DOHH2 (cell line): ENCODE data around the gene RASAL2.

Experiments used
- H3F3A ChIP-seq: fragments of 200-600 bp; sonication (generic), shearing (Covaris generic); 2 replicates; pipeline ENCODE4 v1.6.0; 2016; ENCODE audit warnings: antibody characterized with exemption, mild to moderate bottlenecking; ENCODE audit not compliant: control insufficient read depth, insufficient read depth
- H3K27ac ChIP-seq: fragments of 200-600 bp; sonication (generic); 2 replicates; pipeline ENCODE4 v1.5.1; 2014; ENCODE audit warnings: low read depth, mild to moderate bottlenecking, low read length, moderate library complexity
- H3K27me3 ChIP-seq: fragments of 200-600 bp; sonication (generic); 2 replicates; pipeline ENCODE4 v1.6.1; 2014; ENCODE audit warnings: mild to moderate bottlenecking, low read length, mixed read lengths; ENCODE audit not compliant: control insufficient read depth
- H3K36me3 ChIP-seq: fragments of 200-600 bp; sonication (generic); 2 replicates; pipeline ENCODE4 v1.6.1; 2014; ENCODE audit warnings: mild to moderate bottlenecking, low read length, moderate library complexity, mixed read lengths; ENCODE audit not compliant: control insufficient read depth
- H3K4me1 ChIP-seq: fragments of 200-600 bp; sonication (generic); 2 replicates; pipeline ENCODE4 v1.6.1; 2014; ENCODE audit warnings: mild to moderate bottlenecking, low read length, mixed read lengths; ENCODE audit not compliant: control insufficient read depth
- H3K4me2 ChIP-seq: fragments of 200-600 bp; sonication (generic); 2 replicates; pipeline ENCODE4 v1.6.0; 2014; ENCODE audit warnings: mild to moderate bottlenecking, low read length, moderate library complexity
- H3K4me3 ChIP-seq: fragments of 200-600 bp; sonication (generic); 2 replicates; pipeline ENCODE4 v1.5.1; 2014; ENCODE audit warnings: mild to moderate bottlenecking, low read length, mixed read lengths
- H3K79me2 ChIP-seq: fragments of 200-600 bp; sonication (generic); 2 replicates; pipeline ENCODE4 v1.6.1; 2014; ENCODE audit warnings: mild to moderate bottlenecking, low read length, mixed read lengths; ENCODE audit not compliant: control insufficient read depth
- H3K9me2 ChIP-seq: fragments of 200-600 bp; sonication (generic); replicated peaks from 2 replicates; pipeline ENCODE4 v1.6.1; 2014; ENCODE audit warnings: mild to moderate bottlenecking, low read length, mixed read lengths; ENCODE audit not compliant: control insufficient read depth
- H3K9me3 ChIP-seq: fragments of 200-600 bp; sonication (generic); 2 replicates; pipeline ENCODE4 v1.6.1; 2014; ENCODE audit warnings: antibody characterized with exemption, low read length, mixed read lengths; ENCODE audit not compliant: control insufficient read depth, insufficient read depth
- H4K20me1 ChIP-seq: fragments of 200-600 bp; sonication (generic); 2 replicates; pipeline ENCODE4 v1.6.0; 2014; ENCODE audit warnings: low read depth, mild to moderate bottlenecking, antibody characterized with exemption, low read length, moderate library complexity; ENCODE audit not compliant: control insufficient read depth, insufficient read depth
- EZH2phosphoT487 ChIP-seq: fragments of 200-600 bp; sonication (generic); IDR thresholded peaks from 2 replicates; pipeline ENCODE4 v1.6.1; 2017; ENCODE audit warnings: borderline replicate concordance, mild to moderate bottlenecking, antibody characterized with exemption, low read length, moderate library complexity, mixed read lengths
- TF ChIP-seq, protein P1 (sequence below): fragments of 200-600 bp; sonication (generic); IDR thresholded peaks from one replicate; pipeline ENCODE4 v1.5.1; 2014; ENCODE audit warnings: antibody characterized with exemption, mild to moderate bottlenecking, low read depth, low read length; ENCODE audit not compliant: poor library complexity, severe bottlenecking

Gene RASAL2

DNA sequence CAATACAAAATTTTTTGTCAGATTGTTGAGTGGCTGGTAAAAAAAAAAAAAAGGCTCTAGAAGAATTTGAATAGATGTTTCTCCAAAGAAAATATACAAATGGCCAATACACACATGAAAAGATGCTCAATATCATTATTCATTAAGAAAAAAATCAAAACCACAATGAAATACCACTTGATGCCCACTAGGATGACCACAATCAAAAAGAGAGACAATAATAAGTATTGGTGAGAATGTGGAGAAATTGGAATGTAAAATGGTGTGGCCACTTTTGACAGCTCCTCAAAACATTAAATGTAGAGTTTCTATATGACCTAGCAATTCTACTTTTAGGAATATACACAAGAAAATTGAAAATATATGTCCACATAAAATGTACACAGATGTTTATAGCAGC lies 302.9 kb downstream of the RASAL2 start:
- Histone ChIP-seq H3K79me2 (no peaks in the 10 kb centered on the region), H3K27me3 (0 out of 2 replicates have a peak, but pooled peaks cover 3% of the 10 kb centered on the region), H3F3A (no peaks in the 10 kb centered on the region), H3K4me2 (no peak overlapping the region), H3K36me3 (no peaks in the 10 kb centered on the region), H4K20me1 (no peaks in the 10 kb centered on the region), H3K9me3 (no peaks in the 10 kb centered on the region), H3K4me3 (no peak overlapping the region), H3K4me1 (no peaks in the 10 kb centered on the region), H3K27ac (no peak overlapping the region), H3K9me2 (no peaks in the 10 kb centered on the region)
- TF ChIP-seq EZH2phosphoT487, result no peak

DNA sequence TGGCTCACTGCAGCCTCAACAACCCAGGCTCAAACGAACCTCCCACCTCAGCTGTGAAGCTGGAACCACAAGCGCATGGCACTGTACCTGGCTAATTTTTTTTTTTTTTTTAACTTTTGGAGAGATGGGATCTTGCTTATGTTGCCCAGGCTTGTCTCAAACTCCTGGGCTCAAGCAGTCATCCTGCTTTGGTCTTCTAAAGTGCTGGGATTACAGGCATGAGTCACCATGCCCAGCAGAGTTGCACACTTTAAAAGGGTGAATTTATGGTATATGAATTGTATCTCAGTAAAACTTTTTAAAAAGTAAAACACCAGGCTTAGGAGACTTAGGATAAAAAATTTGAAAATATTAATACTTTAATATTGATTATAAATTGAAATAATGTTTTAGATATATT lies 303.8 kb downstream of the RASAL2 start:
- TF ChIP-seq EZH2phosphoT487, result no peak
- TF ChIP-seq, protein P1, sequence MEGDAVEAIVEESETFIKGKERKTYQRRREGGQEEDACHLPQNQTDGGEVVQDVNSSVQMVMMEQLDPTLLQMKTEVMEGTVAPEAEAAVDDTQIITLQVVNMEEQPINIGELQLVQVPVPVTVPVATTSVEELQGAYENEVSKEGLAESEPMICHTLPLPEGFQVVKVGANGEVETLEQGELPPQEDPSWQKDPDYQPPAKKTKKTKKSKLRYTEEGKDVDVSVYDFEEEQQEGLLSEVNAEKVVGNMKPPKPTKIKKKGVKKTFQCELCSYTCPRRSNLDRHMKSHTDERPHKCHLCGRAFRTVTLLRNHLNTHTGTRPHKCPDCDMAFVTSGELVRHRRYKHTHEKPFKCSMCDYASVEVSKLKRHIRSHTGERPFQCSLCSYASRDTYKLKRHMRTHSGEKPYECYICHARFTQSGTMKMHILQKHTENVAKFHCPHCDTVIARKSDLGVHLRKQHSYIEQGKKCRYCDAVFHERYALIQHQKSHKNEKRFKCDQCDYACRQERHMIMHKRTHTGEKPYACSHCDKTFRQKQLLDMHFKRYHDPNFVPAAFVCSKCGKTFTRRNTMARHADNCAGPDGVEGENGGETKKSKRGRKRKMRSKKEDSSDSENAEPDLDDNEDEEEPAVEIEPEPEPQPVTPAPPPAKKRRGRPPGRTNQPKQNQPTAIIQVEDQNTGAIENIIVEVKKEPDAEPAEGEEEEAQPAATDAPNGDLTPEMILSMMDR, result no peak
- Histone ChIP-seq H3K4me1 (no peaks in the 10 kb centered on the region), H3K4me3 (no peak overlapping the region), H3F3A (no peaks in the 10 kb centered on the region), H3K36me3 (no peaks in the 10 kb centered on the region), H4K20me1 (no peaks in the 10 kb centered on the region), H3K9me3 (no peaks in the 10 kb centered on the region), H3K27me3 (0 out of 2 replicates have a peak, but pooled peaks cover 3% of the 10 kb centered on the region), H3K79me2 (no peaks in the 10 kb centered on the region), H3K9me2 (no peaks in the 10 kb centered on the region), H3K4me2 (no peak overlapping the region), H3K27ac (no peak overlapping the region)

DNA sequence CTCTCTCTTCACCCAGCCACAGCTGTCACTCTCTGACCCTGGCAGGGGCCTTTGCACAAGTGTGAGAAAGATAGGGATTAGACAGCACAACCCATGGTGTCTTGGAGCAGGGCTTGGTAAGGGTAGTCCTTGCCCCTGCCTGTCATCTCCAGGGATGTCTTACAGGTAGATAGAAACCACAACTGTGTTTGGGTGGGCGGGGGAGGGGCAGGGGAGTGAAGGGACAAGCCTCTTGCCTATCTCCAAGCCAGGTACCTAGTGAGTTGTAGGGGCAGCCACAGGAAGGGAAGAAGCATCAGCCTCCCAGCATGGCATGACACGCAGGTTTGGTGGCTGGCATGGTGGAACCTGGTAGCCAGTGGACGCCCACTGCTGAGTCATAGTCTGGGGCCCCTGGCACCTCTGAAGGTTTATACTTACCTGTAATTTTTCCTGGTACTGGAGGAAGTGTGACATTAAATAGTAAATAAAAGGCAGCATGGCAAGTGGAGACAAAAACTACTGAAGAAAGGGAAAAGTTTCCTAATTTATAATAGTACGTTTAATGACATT lies 305.3 kb downstream of the RASAL2 start:
- TF ChIP-seq, protein P1, result no peak
- no peak for TF ChIP-seq EZH2phosphoT487
- no peaks in the 10 kb centered on the region for H3K9me2 ChIP-seq

GRCh38 chr1:178405137-178405536 lies 311.2 kb downstream of the RASAL2 start:
- H3K27me3 ChIP-seq, result no peaks in the 10 kb centered on the region

More for the DNA sequence above, 305.3 kb downstream of the RASAL2 start:
- Histone ChIP-seq H3K27me3 (0 out of 2 replicates have a peak, but pooled peaks cover 3% of the 10 kb centered on the region), H3K4me1 (no peaks in the 10 kb centered on the region), H3K27ac (no peak overlapping the region), H3K36me3 (no peaks in the 10 kb centered on the region), H3K4me2 (no peak overlapping the region), H3F3A (no peaks in the 10 kb centered on the region), H3K79me2 (no peaks in the 10 kb centered on the region), H3K4me3 (no peak overlapping the region), H3K9me3 (no peaks in the 10 kb centered on the region), H4K20me1 (no peaks in the 10 kb centered on the region)

More at GRCh38 chr1:178405137-178405536, 311.2 kb downstream of the RASAL2 start:
- no peak for TF ChIP-seq EZH2phosphoT487
- TF ChIP-seq, protein P1, result no peak
- no peak overlapping the region for H3K4me3 ChIP-seq
- no peaks in the 10 kb centered on the region for H3K9me3 ChIP-seq
- no peak overlapping the region for H3K4me2 ChIP-seq
- H3K79me2 ChIP-seq, result no peaks in the 10 kb centered on the region
- no peaks in the 10 kb centered on the region for H3K36me3 ChIP-seq
- H3K4me1 ChIP-seq, result no peaks in the 10 kb centered on the region
- no peaks in the 10 kb centered on the region for H3K9me2 ChIP-seq
- no peaks in the 10 kb centered on the region for H4K20me1 ChIP-seq
- H3K27ac ChIP-seq, result no peak overlapping the region
- H3F3A ChIP-seq, result no peaks in the 10 kb centered on the region
